MCF 10A (cell line): Measurements from ENCODE around the gene FOXA3. TPM values are rescaled to one million over a fixed set of nuclear protein-coding genes. Genes with fewer than 3 reads are reported as not detected.

ENCODE experiments used
- BruUV-seq: library from RNA; stranded (reverse); fragments of 400-500 nt; replicated peaks from 2 replicates; lab custom pipeline; 2021; lab: Mats Ljungman, UMichigan
- CTCF ChIA-PET: fragments of 300-600 bp; sonication (Branson Sonifier 250); formaldehyde crosslinking; extraction: SDS; loops from one replicate; lab custom pipeline; 2021; ENCODE audit warnings: antibody characterized with exemption, inconsistent platforms; lab: Yijun Ruan, JAX
- POLR2A ChIA-PET: fragments of 300-600, 350-650 bp; sonication (Branson Sonifier 250); formaldehyde crosslinking; extraction: SDS; loops from one replicate; lab custom pipeline; 2020; ENCODE audit warnings: antibody characterized with exemption, inconsistent platforms; lab: Yijun Ruan, JAX
- DNase-seq: peaks from one replicate; pipeline ENCODE4 v3.0.0-alpha.2; 2018; ENCODE audit not compliant: unreplicated experiment
- H3K27ac Mint-ChIP-seq: one replicate; pipeline ENCODE4 v1.8.0; 2022; ENCODE audit warnings: mild to moderate bottlenecking, low read depth, mixed read lengths; ENCODE audit not compliant: unreplicated experiment
- H3K27me3 Mint-ChIP-seq: one replicate; pipeline ENCODE4 v1.8.0; 2022; ENCODE audit warnings: mixed read lengths; ENCODE audit not compliant: insufficient read depth, unreplicated experiment
- H3K36me3 Mint-ChIP-seq: one replicate; pipeline ENCODE4 v1.8.0; 2022; ENCODE audit warnings: mild to moderate bottlenecking, moderate library complexity, mixed read lengths; ENCODE audit not compliant: insufficient read depth, unreplicated experiment
- H3K4me1 Mint-ChIP-seq: one replicate; pipeline ENCODE4 v1.8.0; 2022; ENCODE audit warnings: mixed read lengths; ENCODE audit not compliant: insufficient read depth, unreplicated experiment
- H3K4me3 Mint-ChIP-seq: one replicate; pipeline ENCODE4 v1.8.0; 2022; ENCODE audit warnings: mild to moderate bottlenecking, moderate library complexity, mixed read lengths; ENCODE audit not compliant: unreplicated experiment
- H3K9me3 Mint-ChIP-seq: one replicate; pipeline ENCODE4 v1.8.0; 2022; ENCODE audit warnings: mixed read lengths; ENCODE audit not compliant: unreplicated experiment
- intact Hi-C: fragments of 100-400 bp; cut with micrococcal nuclease; formaldehyde crosslinking; loops from 2 replicates; pipeline ENCODE4 v1.14.1; 2022
- total RNA-seq: library from RNA; stranded (reverse); gene quantifications from 2 replicates; pipeline ENCODE4 v1.2.3, GENCODE V29; 2022
- TF ChIP-seq, protein P1 (sequence below): fragments of 200-600 bp; IDR thresholded peaks from one replicate; pipeline ENCODE4 v1.8.0; 2022; ENCODE audit warnings: antibody characterized with exemption, mild to moderate bottlenecking; ENCODE audit not compliant: unreplicated experiment

The FOXA3 gene
- total RNA-seq, 1 experiment from 2014 or later = not detected

DNA sequence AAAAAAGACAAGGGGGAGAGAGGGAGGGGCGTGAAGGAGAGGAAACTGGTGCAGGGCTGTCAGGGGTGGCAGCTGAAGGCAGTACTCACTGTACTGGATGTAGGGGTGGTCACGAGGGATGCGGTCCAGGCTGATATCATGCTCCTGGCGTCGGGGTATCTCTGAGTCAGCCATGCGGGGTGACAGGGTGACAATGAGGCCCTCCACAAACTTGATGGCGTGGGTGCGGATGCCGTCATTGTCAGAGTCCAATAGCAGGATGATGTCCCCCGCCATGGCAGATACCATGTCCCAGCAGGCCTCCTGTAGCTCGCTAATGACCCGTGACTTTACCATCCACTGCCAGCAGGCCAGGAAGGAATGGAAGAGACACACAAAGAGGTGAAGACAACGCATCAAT is 16.5 kb upstream of the FOXA3 start:
- no peak for DNase-seq
- intact Hi-C loops = no loop called here
- H3K4me1 Mint-ChIP-seq = no peaks in the 10 kb centered on the region
- H3K36me3 Mint-ChIP-seq = peaks cover 93% of the 10 kb centered on the region
- POLR2A ChIA-PET = interaction anchor here (0.9 kb wide), 1 partner anchor 16 kb away, joined by 3 read pairs; the partner anchor contains the start of gene SYMPK
- no peak overlapping the region for H3K4me3 Mint-ChIP-seq
- TF ChIP-seq, protein P1, sequence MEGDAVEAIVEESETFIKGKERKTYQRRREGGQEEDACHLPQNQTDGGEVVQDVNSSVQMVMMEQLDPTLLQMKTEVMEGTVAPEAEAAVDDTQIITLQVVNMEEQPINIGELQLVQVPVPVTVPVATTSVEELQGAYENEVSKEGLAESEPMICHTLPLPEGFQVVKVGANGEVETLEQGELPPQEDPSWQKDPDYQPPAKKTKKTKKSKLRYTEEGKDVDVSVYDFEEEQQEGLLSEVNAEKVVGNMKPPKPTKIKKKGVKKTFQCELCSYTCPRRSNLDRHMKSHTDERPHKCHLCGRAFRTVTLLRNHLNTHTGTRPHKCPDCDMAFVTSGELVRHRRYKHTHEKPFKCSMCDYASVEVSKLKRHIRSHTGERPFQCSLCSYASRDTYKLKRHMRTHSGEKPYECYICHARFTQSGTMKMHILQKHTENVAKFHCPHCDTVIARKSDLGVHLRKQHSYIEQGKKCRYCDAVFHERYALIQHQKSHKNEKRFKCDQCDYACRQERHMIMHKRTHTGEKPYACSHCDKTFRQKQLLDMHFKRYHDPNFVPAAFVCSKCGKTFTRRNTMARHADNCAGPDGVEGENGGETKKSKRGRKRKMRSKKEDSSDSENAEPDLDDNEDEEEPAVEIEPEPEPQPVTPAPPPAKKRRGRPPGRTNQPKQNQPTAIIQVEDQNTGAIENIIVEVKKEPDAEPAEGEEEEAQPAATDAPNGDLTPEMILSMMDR = no peak
- CTCF ChIA-PET = interaction anchor here (0.6 kb wide), 1 partner anchor 71 kb away, joined by 3 read pairs; no protein-coding TSS in a partner anchor
- H3K9me3 Mint-ChIP-seq = no peaks in the 10 kb centered on the region
- no peaks in the 10 kb centered on the region for H3K27me3 Mint-ChIP-seq
- no peak overlapping the region for H3K27ac Mint-ChIP-seq
- no TSS peak for BruUV-seq

DNA sequence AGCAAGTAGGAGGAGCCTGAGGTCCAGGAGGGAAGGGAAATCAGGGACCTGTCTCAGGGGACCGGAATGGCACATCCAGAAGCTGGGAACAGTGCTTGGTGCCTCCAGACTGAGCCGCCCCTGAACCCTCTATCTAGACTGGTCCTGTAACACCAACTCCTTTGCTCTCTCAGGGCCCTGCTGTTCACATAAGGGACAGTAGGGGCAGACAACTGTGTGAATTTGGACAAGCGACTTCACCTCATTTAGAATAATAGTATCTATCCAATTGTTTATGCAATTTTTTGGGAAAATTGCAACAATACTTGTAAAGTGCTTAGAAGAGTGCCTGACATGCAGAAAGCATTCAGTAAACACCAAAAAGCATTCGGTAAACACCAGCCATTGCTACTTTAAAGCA is 15.2 kb upstream of the FOXA3 start:
- H3K9me3 Mint-ChIP-seq = no peaks in the 10 kb centered on the region
- intact Hi-C loops = no loop called here
- BruUV-seq = no TSS peak
- ChIA-PET POLR2A (interaction anchor here (1.3 to 1.5 kb wide), 2 partner anchors 12 to 80 kb away, joined by 3 read pairs; partner anchors contain the start of gene SIX5), CTCF (interaction anchor here (0.7 to 1.0 kb wide), 4 partner anchors 14 to 111 kb away, joined by 3 to 5 read pairs (median 4); partner anchors contain the start of gene SYMPK)
- no peak for DNase-seq
- no peak overlapping the region for H3K4me3 Mint-ChIP-seq
- no peaks in the 10 kb centered on the region for H3K27me3 Mint-ChIP-seq
- TF ChIP-seq, protein P1 = no peak
- H3K36me3 Mint-ChIP-seq = peaks cover 93% of the 10 kb centered on the region
- H3K27ac Mint-ChIP-seq = no peak overlapping the region
- H3K4me1 Mint-ChIP-seq = no peaks in the 10 kb centered on the region

DNA sequence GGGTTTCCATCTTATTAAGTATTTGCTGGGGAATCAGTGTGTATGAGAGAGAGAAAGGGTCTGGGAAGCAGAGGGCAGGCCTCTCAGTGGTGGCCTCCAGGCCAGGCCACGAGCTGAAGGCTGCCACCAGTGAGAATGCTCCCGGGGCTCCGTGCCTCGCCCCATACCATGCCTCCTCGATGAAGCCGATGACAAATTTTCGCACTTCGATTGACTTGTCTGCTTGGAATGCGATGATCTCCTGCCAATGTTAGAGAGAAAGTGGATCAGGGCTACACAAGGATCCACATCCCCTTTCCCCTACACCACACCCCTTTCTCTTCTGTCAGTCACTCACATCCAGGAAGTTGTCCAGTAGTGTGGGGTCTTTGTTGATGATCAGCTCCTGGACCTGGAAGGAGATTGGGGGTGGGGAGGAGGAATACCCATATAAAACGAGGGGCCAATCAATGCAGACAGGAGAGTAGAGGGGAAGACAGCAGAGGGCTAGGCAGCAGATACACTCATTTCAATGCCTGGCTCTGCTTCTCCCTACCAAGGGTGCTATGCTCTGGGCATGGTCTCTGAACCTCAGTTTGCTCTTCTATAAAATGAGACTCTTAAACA is 11.9 kb upstream of the FOXA3 start:
- BruUV-seq = no TSS peak
- intact Hi-C loops = no loop called here
- TF ChIP-seq, protein P1 = no peak
- H3K4me1 Mint-ChIP-seq = no peaks in the 10 kb centered on the region
- POLR2A ChIA-PET = interaction anchor here (0.7 to 1.3 kb wide), 3 partner anchors 9 to 354 kb away, joined by 4 read pairs; no protein-coding TSS in a partner anchor
- H3K36me3 Mint-ChIP-seq = peaks cover 88% of the 10 kb centered on the region
- peak; percentile 34 for DNase-seq
- no peaks in the 10 kb centered on the region for H3K9me3 Mint-ChIP-seq
- peak overlapping the region; percentile 78 for H3K27ac Mint-ChIP-seq
- H3K4me3 Mint-ChIP-seq = no peak overlapping the region
- no peaks in the 10 kb centered on the region for H3K27me3 Mint-ChIP-seq
- CTCF ChIA-PET = interaction anchor here (0.7 kb wide), 1 partner anchor 10 kb away, joined by 3 read pairs; no protein-coding TSS in a partner anchor

DNA sequence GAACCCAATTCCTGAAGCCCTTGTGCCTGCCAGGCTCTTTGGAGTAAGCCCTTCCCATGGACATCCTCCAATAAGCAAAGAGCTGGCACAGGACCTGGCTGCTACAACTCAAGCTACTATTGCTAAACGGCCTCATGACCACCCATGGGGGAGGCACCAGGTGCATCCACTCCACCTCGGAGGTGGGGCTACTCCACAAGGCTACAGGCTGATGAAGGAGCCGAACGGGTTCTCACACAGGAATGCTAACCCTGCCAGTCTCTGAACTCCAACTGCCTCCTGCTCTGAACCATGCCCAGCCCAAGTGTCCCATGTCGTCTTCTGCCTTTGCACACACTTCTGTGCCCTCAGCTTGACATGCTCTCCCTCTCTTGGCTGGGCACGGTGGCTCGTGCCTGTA is 11.1 kb upstream of the FOXA3 start:
- H3K4me1 Mint-ChIP-seq = peaks cover under 1% of the 10 kb centered on the region
- intact Hi-C loops = no loop called here
- CTCF ChIA-PET = no interaction called here

More for the DNA sequence above, 11.1 kb upstream of the FOXA3 start:
- BruUV-seq = no TSS peak
- Mint-ChIP-seq H3K27me3 (no peaks in the 10 kb centered on the region), H3K36me3 (peaks cover 88% of the 10 kb centered on the region), H3K9me3 (no peaks in the 10 kb centered on the region), H3K27ac (no peak overlapping the region), H3K4me3 (no peak overlapping the region)
- DNase-seq = peak; percentile 26
- TF ChIP-seq, protein P1 = no peak
- POLR2A ChIA-PET = interaction anchor here (1.0 kb wide), 1 partner anchor 9 kb away, joined by 4 read pairs; no protein-coding TSS in a partner anchor
